ENCODE data around the gene OTOF. TPM values are rescaled to one million over a fixed set of nuclear protein-coding genes. Genes with fewer than 3 reads are reported as not detected.

OTOF gene
- total RNA-seq, 1 donor from 2014 or later = not detected

GRCh38 chr2:26483516-26483915, 5.6 kb upstream of the OTOF start:
- Histone ChIP-seq H3K4me1 (no peaks in the 10 kb centered on the region), H3K36me3 (no peaks in the 10 kb centered on the region), H3K27me3 (no peaks in the 10 kb centered on the region), H3K27ac (no peak overlapping the region), H3K4me3 (no peak overlapping the region), H3K9me3 (no peaks in the 10 kb centered on the region)
- DNase-seq (ENCODE audit: low spot score in 2 of 2) = no peak
- intact Hi-C loops (cut with DNase I) = no loop called here
- TF ChIP-seq CTCF (IDR thresholded peaks at IDR 0.05) = no peak

GRCh38 chr2:26483027-26483326, 5.1 kb upstream of the OTOF start:
- no peak overlapping the region for H3K27ac ChIP-seq
- intact Hi-C loops (cut with DNase I) = no loop called here

GRCh38 chr2:26482211-26483026, 4.5 kb upstream of the OTOF start:
- H3K27ac ChIP-seq = no peak overlapping the region
- no peak overlapping the region for H3K4me3 ChIP-seq
- no peaks in the 10 kb centered on the region for H3K27me3 ChIP-seq
- no peak for DNase-seq (ENCODE audit: low spot score in 2 of 2)
- TF ChIP-seq CTCF (IDR thresholded peaks at IDR 0.05) = no peak
- H3K9me3 ChIP-seq = no peaks in the 10 kb centered on the region
- no peaks in the 10 kb centered on the region for H3K4me1 ChIP-seq
- H3K36me3 ChIP-seq = no peaks in the 10 kb centered on the region
- intact Hi-C loops (cut with DNase I) = no loop called here

More at GRCh38 chr2:26483027-26483326, 5.1 kb upstream of the OTOF start:
- no peak for DNase-seq (ENCODE audit: low spot score in 2 of 2)
- H3K9me3 ChIP-seq = no peaks in the 10 kb centered on the region
- no peaks in the 10 kb centered on the region for H3K36me3 ChIP-seq
- no peak overlapping the region for H3K4me3 ChIP-seq
- H3K27me3 ChIP-seq = no peaks in the 10 kb centered on the region
- TF ChIP-seq CTCF (IDR thresholded peaks at IDR 0.05) = no peak
- H3K4me1 ChIP-seq = no peaks in the 10 kb centered on the region

- Histone ChIP-seq H3K4me3 (no peak overlapping the region), H3K27ac (no peak overlapping the region), H3K4me1 (no peaks in the 10 kb centered on the region), H3K27me3 (no peaks in the 10 kb centered on the region), H3K9me3 (no peaks in the 10 kb centered on the region), H3K36me3 (no peaks in the 10 kb centered on the region)
- intact Hi-C loops (cut with DNase I) = no loop called here
- TF ChIP-seq CTCF (IDR thresholded peaks at IDR 0.05) = no peak
- DNase-seq (ENCODE audit: low spot score in 2 of 2) = no peak
Measured at GRCh38 chr2:26481706-26482105, 3.8 kb upstream of the OTOF start.

- TF ChIP-seq CTCF (IDR thresholded peaks at IDR 0.05) = no peak
- H3K27me3 ChIP-seq = no peaks in the 10 kb centered on the region
- no peaks in the 10 kb centered on the region for H3K4me1 ChIP-seq
- no peaks in the 10 kb centered on the region for H3K36me3 ChIP-seq
- no peak overlapping the region for H3K4me3 ChIP-seq
- intact Hi-C loops (cut with DNase I) = no loop called here
- no peaks in the 10 kb centered on the region for H3K9me3 ChIP-seq
- no peak for DNase-seq (ENCODE audit: low spot score in 2 of 2)
- no peak overlapping the region for H3K27ac ChIP-seq
Measured at GRCh38 chr2:26480566-26481423, 2.9 kb upstream of the OTOF start.
